ENCODE data around the gene ZNRF2. TPM values are rescaled to one million over a fixed set of nuclear protein-coding genes. Genes with fewer than 3 reads are reported as not detected.

Gene ZNRF2
- total and polyA plus RNA-seq, 10 of the 15 experiments (the other 5 are each of a cell fraction or from before 2014, with no cell fraction given): 1.2 to 20.4 (median 9.5) TPM

GRCh38 chr7:30284298-30285066, at the start of gene ZNRF2 (continued):
- peak; percentile 60; the same call in 1 of the 2 replicates for TF ChIP-seq YY1 (IDR thresholded peaks at IDR 0.05; ENCODE audit: low read depth, low read length)
- TF ChIP-seq, protein P1, sequence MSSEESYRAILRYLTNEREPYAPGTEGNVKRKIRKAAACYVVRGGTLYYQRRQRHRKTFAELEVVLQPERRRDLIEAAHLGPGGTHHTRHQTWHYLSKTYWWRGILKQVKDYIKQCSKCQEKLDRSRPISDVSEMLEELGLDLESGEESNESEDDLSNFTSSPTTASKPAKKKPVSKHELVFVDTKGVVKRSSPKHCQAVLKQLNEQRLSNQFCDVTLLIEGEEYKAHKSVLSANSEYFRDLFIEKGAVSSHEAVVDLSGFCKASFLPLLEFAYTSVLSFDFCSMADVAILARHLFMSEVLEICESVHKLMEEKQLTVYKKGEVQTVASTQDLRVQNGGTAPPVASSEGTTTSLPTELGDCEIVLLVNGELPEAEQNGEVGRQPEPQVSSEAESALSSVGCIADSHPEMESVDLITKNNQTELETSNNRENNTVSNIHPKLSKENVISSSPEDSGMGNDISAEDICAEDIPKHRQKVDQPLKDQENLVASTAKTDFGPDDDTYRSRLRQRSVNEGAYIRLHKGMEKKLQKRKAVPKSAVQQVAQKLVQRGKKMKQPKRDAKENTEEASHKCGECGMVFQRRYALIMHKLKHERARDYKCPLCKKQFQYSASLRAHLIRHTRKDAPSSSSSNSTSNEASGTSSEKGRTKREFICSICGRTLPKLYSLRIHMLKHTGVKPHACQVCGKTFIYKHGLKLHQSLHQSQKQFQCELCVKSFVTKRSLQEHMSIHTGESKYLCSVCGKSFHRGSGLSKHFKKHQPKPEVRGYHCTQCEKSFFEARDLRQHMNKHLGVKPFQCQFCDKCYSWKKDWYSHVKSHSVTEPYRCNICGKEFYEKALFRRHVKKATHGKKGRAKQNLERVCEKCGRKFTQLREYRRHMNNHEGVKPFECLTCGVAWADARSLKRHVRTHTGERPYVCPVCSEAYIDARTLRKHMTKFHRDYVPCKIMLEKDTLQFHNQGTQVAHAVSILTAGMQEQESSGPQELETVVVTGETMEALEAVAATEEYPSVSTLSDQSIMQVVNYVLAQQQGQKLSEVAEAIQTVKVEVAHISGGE (CRISPR knock-in tag; IDR thresholded peaks at IDR 0.05): no peak
- TF ChIP-seq IKZF1 (conservative IDR thresholded peaks at IDR 0.05): peak; percentile 92; the same call in 1 of the 2 replicates
- TF ChIP-seq SREBF2 (IDR thresholded peaks at IDR 0.05; ENCODE audit: low read length): no peak
- peak; percentile 70; the same call in 1 of the 2 replicates for TF ChIP-seq E2F4 (IDR thresholded peaks at IDR 0.05; ENCODE audit: low read depth, low read length)
- no peak for TF ChIP-seq BRCA1 (IDR thresholded peaks at IDR 0.05; ENCODE audit: low read depth, low read length)
- TF ChIP-seq HDAC2 (IDR thresholded peaks at IDR 0.05): no peak
- no peak for TF ChIP-seq BCL11A (IDR thresholded peaks at IDR 0.05; ENCODE audit: low read depth, low read length)

Measured in GM12878 (cell line).